ENCODE measurements around the gene COL20A1. TPM values are rescaled to one million over a fixed set of nuclear protein-coding genes. Genes with fewer than 3 reads are reported as not detected.

The COL20A1 gene
- 1 to 10 TPM in 1 of 2 donors, not detected in 1; 7.1 TPM for total RNA-seq

- Histone ChIP-seq H3K9me3 (no peaks in the 10 kb centered on the region), H3K4me3 (no peak within 1 kb of the TSS), H3K27me3 (replicated peaks; ENCODE audit: insufficient read depth) (peaks cover 20% of the 10 kb centered on the region), H3K27ac (no peak within 1 kb of the TSS), H3K4me1 (replicated peaks) (no peaks in the 10 kb centered on the region), H3K36me3 (no peaks in the 10 kb centered on the region)
- no peak for TF ChIP-seq POLR2A (IDR thresholded peaks at IDR 0.05)
- TF ChIP-seq POLR2AphosphoS5 (IDR thresholded peaks at IDR 0.05): no peak
- TF ChIP-seq CTCF (IDR thresholded peaks at IDR 0.05): no peak
- WGBS: 23% methylated on average over 6 of the region's 7 CpGs
- DNase-seq (ENCODE audit: low spot score): no peak
- intact Hi-C loops (cut with DNase I): no loop called here
Measured at GRCh38 chr20:63292904-63293303, at the start of gene COL20A1. TSS of gene COL20A1 (plus strand) at chr20:63293186. CDS start at chr20:63295108, 1,922 bp downstream.

DNA sequence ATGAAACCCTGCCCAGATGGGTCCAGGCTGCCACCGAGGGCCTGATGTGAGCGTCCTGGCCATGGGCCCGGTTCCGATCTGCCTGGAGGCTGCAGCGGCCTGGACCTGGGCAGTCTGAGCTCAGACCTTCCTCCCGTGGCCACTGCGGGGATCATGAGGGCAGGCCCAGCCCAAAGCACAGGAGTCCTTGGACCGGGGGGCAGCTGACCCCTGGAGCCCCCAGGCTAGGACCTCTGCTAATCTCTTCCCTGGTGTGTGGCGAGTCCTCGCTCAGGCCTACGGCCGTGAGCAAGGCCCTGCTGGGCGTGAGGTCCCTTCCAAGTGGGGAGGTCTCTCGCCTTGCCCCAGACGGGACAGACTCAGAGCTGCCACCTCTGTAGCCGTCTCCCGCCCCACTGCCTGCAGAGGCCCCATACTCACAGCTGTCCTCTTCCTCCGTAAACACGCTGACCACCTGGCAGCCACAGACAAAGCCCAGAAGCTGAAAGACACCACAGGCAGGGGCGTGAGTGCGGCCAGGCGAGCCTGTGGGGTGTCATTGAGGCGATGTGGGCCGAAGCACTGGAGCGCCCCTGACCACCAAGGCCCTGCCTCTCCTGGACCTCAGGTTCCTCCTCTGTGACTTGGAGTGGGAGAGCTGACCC is 49.3 kb upstream of the COL20A1 start:
- 87% methylated on average over 24 of the region's 25 CpGs for WGBS
- H3K27me3 ChIP-seq (replicated peaks; ENCODE audit: insufficient read depth): peaks cover 8% of the 10 kb centered on the region
- no peaks in the 10 kb centered on the region for H3K9me3 ChIP-seq
- no peaks in the 10 kb centered on the region for H3K4me1 ChIP-seq (replicated peaks)
- no peaks in the 10 kb centered on the region for H3K36me3 ChIP-seq
- intact Hi-C loops (cut with DNase I): no loop called here
- no peak for DNase-seq (ENCODE audit: low spot score)
- no peak overlapping the region for H3K4me3 ChIP-seq
- TF ChIP-seq POLR2AphosphoS5 (IDR thresholded peaks at IDR 0.05): no peak
- TF ChIP-seq POLR2A (IDR thresholded peaks at IDR 0.05): no peak
- TF ChIP-seq CTCF (IDR thresholded peaks at IDR 0.05): no peak
- H3K27ac ChIP-seq: no peak overlapping the region

- TF ChIP-seq CTCF (IDR thresholded peaks at IDR 0.05) (no peak), POLR2A (IDR thresholded peaks at IDR 0.05) (no peak), POLR2AphosphoS5 (IDR thresholded peaks at IDR 0.05) (no peak)
- WGBS: 81% methylated on average over 4 of the region's 10 CpGs
- H3K27ac ChIP-seq: no peak overlapping the region
- no peaks in the 10 kb centered on the region for H3K36me3 ChIP-seq
- H3K9me3 ChIP-seq: no peaks in the 10 kb centered on the region
- no peak overlapping the region for H3K4me3 ChIP-seq
- intact Hi-C loops (cut with DNase I): no loop called here
- peaks cover 12% of the 10 kb centered on the region for H3K27me3 ChIP-seq (replicated peaks; ENCODE audit: insufficient read depth)
- H3K4me1 ChIP-seq (replicated peaks): no peaks in the 10 kb centered on the region
- no peak for DNase-seq (ENCODE audit: low spot score)
Measured at GRCh38 chr20:63244468-63244867, 48.5 kb upstream of the COL20A1 start.

- Histone ChIP-seq H3K27me3 (replicated peaks; ENCODE audit: insufficient read depth) (peaks cover 12% of the 10 kb centered on the region), H3K36me3 (no peaks in the 10 kb centered on the region)
Measured at GRCh38 chr20:63246490-63247288, 46.3 kb upstream of the COL20A1 start.

More at GRCh38 chr20:63246490-63247288, 46.3 kb upstream of the COL20A1 start:
- Histone ChIP-seq H3K4me1 (replicated peaks) (no peaks in the 10 kb centered on the region), H3K9me3 (no peaks in the 10 kb centered on the region), H3K4me3 (no peak overlapping the region), H3K27ac (no peak overlapping the region)
- intact Hi-C loops (cut with DNase I): no loop called here
- TF ChIP-seq POLR2AphosphoS5 (IDR thresholded peaks at IDR 0.05) (no peak), CTCF (IDR thresholded peaks at IDR 0.05) (no peak), POLR2A (IDR thresholded peaks at IDR 0.05) (no peak)
- no peak for DNase-seq (ENCODE audit: low spot score)
- 47% methylated on average over 46 of the region's 50 CpGs for WGBS

All from prostate gland (tissue), 2 donors.